PFSK-1 (cell line): ENCODE results near the gene AZIN2.

Experiments
- POLR2AphosphoS5 ChIP-seq: IDR thresholded peaks from 2 replicates; pipeline ENCODE4 v1.6.1; 2012; ENCODE audit warnings: low read depth, mild to moderate bottlenecking, control low read depth, low read length, moderate library complexity
- TAF1 ChIP-seq: IDR thresholded peaks from 2 replicates; pipeline ENCODE4 v1.6.1; 2012; ENCODE audit warnings: low read length, control low read depth, borderline replicate concordance; ENCODE audit not compliant: insufficient read depth
- TF ChIP-seq, protein P1 (sequence below), 2 experiments: IDR thresholded peaks; 2 replicates each; pipeline versions ENCODE4 v1.6.1 to v1.8.0; 2011 to 2012; ENCODE audit warnings: low read depth in 2 of 2, low read length in 2 of 2, control low read depth in 1 of 2, inconsistent platforms in 1 of 2, mild to moderate bottlenecking in 1 of 2, moderate library complexity in 1 of 2; ENCODE audit not compliant: insufficient read depth in 1 of 2

DNA sequence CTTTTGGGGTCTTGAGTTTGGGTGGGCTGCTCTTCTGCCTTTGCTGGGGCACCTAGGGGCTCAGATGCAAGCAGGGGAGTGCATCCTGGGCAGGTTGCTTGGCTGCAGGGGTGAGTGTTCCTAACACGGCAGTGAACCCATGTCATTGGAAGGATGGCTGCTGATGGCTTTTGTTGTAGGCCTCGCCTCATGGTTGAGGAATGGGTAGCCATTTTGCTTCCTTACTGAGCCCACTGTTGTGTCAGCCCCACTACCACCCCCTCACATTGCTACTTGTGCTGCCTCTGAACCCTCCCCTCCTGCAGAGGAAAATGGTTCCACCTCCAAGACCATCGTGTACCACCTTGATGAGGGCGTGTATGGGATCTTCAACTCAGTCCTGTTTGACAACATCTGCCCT, 16.8 kb downstream of the AZIN2 start:
- TF ChIP-seq POLR2AphosphoS5 (no peak), TAF1 (no peak)
- TF ChIP-seq, protein P1, sequence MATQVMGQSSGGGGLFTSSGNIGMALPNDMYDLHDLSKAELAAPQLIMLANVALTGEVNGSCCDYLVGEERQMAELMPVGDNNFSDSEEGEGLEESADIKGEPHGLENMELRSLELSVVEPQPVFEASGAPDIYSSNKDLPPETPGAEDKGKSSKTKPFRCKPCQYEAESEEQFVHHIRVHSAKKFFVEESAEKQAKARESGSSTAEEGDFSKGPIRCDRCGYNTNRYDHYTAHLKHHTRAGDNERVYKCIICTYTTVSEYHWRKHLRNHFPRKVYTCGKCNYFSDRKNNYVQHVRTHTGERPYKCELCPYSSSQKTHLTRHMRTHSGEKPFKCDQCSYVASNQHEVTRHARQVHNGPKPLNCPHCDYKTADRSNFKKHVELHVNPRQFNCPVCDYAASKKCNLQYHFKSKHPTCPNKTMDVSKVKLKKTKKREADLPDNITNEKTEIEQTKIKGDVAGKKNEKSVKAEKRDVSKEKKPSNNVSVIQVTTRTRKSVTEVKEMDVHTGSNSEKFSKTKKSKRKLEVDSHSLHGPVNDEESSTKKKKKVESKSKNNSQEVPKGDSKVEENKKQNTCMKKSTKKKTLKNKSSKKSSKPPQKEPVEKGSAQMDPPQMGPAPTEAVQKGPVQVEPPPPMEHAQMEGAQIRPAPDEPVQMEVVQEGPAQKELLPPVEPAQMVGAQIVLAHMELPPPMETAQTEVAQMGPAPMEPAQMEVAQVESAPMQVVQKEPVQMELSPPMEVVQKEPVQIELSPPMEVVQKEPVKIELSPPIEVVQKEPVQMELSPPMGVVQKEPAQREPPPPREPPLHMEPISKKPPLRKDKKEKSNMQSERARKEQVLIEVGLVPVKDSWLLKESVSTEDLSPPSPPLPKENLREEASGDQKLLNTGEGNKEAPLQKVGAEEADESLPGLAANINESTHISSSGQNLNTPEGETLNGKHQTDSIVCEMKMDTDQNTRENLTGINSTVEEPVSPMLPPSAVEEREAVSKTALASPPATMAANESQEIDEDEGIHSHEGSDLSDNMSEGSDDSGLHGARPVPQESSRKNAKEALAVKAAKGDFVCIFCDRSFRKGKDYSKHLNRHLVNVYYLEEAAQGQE (IDR thresholded peaks at IDR 0.05; ENCODE audit: insufficient read depth in 1 of 2, low read depth in 2 of 2, low read length in 2 of 2): no peak
